Gastrocnemius medialis (tissue), 4 donors: ENCODE results near the gene SLC9A1.

Source experiments
- POLR2A ChIP-seq, 2 donors: fragments of 450-650 bp; IDR thresholded peaks; one replicate each; pipeline ENCODE4 v1.6.1; 2017; ENCODE audit warnings: antibody characterized with exemption in 2 of 2, mild to moderate bottlenecking in 2 of 2, moderate library complexity in 2 of 2
- TF ChIP-seq, protein P1 (sequence below), 5 experiments: fragments of 450-650 bp in 3 of 5; fragments of 200-600 bp in 2 of 5; sonication (generic) in 2 of 5; IDR thresholded peaks in 4 of 5; conservative IDR thresholded peaks in 1 of 5; 1 replicate in 4 of 5; 2 replicates in 1 of 5; pipeline ENCODE4 v1.5.1; 2016 to 2019; ENCODE audit warnings: antibody characterized with exemption in 5 of 5, mild to moderate bottlenecking in 3 of 5, moderate library complexity in 3 of 5

DNA sequence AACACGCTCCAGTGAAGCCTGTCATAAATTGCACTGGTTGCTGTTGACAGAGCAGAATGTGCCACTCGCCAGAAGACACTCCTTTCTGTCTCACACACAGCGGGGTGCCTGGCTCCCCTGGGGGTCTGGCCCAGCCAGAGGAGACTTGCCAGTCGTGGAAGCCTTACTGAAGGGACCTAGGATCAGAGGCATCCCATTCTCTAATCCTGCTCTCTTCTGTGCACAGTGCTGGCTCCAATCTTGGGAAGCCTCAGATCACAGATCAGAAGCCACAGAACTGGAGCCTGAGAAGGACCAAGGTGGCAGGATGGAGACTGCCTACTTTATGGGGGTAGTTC is 1.4 kb downstream of the SLC9A1 start:
- TF ChIP-seq POLR2A (IDR thresholded peaks at IDR 0.05), result peak in 1 of 2 donors; percentile 20
- TF ChIP-seq, protein P1, sequence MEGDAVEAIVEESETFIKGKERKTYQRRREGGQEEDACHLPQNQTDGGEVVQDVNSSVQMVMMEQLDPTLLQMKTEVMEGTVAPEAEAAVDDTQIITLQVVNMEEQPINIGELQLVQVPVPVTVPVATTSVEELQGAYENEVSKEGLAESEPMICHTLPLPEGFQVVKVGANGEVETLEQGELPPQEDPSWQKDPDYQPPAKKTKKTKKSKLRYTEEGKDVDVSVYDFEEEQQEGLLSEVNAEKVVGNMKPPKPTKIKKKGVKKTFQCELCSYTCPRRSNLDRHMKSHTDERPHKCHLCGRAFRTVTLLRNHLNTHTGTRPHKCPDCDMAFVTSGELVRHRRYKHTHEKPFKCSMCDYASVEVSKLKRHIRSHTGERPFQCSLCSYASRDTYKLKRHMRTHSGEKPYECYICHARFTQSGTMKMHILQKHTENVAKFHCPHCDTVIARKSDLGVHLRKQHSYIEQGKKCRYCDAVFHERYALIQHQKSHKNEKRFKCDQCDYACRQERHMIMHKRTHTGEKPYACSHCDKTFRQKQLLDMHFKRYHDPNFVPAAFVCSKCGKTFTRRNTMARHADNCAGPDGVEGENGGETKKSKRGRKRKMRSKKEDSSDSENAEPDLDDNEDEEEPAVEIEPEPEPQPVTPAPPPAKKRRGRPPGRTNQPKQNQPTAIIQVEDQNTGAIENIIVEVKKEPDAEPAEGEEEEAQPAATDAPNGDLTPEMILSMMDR (IDR thresholded peaks at IDR 0.05 in 4 of 5, conservative IDR thresholded peaks at IDR 0.05 in 1 of 5), result no peak
